ENCODE results near the gene KDM2B. TPM values are rescaled to one million over a fixed set of nuclear protein-coding genes. Genes with fewer than 3 reads are reported as not detected.

Gene KDM2B
- total RNA-seq, 1 donor from 2014 or later = 236 TPM

DNA sequence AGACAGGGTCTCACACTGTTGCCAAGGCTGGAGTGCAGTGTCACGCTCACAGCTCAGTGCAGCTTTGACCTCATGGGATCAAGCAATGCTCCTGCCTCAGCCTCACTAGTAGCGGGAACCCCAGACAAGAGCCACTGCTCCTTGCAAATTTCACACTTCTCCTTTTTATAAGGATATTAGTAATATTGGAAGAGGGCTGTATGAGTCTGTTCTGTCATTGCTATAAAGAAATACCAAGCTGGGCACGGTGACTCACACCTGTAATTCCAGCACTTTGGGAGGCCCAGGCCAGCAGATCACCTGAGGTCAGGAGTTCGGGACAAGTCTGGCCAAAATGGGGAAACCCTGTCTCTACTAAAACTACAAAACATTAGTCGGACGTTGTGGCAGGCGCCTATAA is 32.6 kb upstream of the KDM2B start:
- Mint-ChIP-seq H3K27me3 (no peaks in the 10 kb centered on the region), H3K9me3 (no peaks in the 10 kb centered on the region), H3K4me3 (no peak overlapping the region), H3K27ac (no peak overlapping the region), H3K4me1 (peaks cover 14% of the 10 kb centered on the region), H3K36me3 (ENCODE audit: low read depth) (no peaks in the 10 kb centered on the region)
- ATAC-seq (ENCODE audit: low read depth) = peak; percentile 47
- POLR2A ChIA-PET = interaction anchor here (0.5 to 0.7 kb wide), 2 partner anchors 23 to 55 kb away, joined by 4 to 8 read pairs; no protein-coding TSS in a partner anchor
- CTCF ChIA-PET = interaction anchor here (0.9 kb wide), 1 partner anchor 61 kb away, joined by 4 read pairs; no protein-coding TSS in a partner anchor
- intact Hi-C loops (cut with micrococcal nuclease) = no loop called here
- no peak for DNase-seq
- TF ChIP-seq CTCF (IDR thresholded peaks at IDR 0.05) = no peak

- no peak for TF ChIP-seq CTCF (IDR thresholded peaks at IDR 0.05)
- Mint-ChIP-seq H3K4me3 (no peak overlapping the region), H3K27ac (no peak overlapping the region), H3K9me3 (no peaks in the 10 kb centered on the region), H3K27me3 (no peaks in the 10 kb centered on the region), H3K4me1 (peaks cover 13% of the 10 kb centered on the region), H3K36me3 (ENCODE audit: low read depth) (no peaks in the 10 kb centered on the region)
- DNase-seq = no peak
- ChIA-PET CTCF (no interaction called here), POLR2A (interaction anchor here (0.7 kb wide), 1 partner anchor 342 kb away, joined by 4 read pairs; no protein-coding TSS in a partner anchor)
- intact Hi-C loops (cut with micrococcal nuclease) = no loop called here
- peak; percentile 42 for ATAC-seq (ENCODE audit: low read depth)
These were observed 30.5 kb upstream of the KDM2B start for GRCh38 chr12:121611306-121611705.

DNA sequence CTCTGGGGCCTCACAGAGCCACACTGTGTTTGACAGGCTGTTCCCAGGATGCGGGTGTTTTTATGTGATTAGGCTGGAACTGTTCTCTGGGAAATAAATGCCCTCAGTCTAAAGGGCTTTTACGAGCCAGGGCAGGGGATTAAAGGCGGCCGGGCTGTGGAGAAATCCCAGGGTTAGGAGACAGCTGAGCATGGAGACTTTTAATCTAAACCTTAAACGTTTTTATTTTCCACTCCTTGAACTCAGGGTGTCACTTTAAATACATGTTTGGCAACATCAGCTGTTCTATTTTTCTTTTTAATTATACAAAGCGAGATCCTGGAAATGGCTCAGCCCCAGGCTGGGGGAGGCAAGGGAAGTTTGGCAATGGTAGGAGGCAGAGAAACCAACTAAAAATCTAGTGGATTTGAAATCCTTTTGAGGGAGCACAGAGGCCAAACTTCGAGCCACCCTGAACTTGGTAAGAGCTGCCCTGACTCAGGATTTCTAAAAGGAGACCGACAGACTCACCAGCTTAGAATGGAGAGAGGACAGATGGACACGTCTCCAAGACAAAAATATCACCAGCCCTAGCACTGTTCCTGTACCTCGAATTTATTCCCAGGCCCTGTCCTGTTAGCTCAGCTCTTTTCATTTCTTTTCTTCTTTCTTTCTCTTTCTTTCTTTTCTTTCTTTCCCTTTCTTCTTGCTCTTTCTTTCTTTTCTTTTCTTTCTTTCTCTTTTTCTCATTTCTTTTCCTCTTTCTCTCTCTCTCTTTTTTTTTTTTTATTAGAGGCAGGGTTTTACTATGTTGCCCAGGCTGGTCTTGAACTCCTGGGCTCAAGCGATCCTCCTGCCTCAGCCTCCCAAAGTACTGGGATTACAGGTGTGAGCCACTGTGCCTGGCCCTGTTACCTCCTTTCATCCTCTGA is 29.7 kb upstream of the KDM2B start:
- Mint-ChIP-seq H3K36me3 (ENCODE audit: low read depth) (no peaks in the 10 kb centered on the region), H3K4me1 (peaks cover 10% of the 10 kb centered on the region), H3K4me3 (no peak overlapping the region), H3K27me3 (no peaks in the 10 kb centered on the region), H3K9me3 (no peaks in the 10 kb centered on the region), H3K27ac (no peak overlapping the region)
- DNase-seq (no peak), ATAC-seq (ENCODE audit: low read depth) (no peak)
- intact Hi-C loops (cut with micrococcal nuclease) = no loop called here
- ChIA-PET CTCF (interaction anchor here (1.3 kb wide), 1 partner anchor 17 kb away, joined by 3 read pairs; no protein-coding TSS in a partner anchor), POLR2A (interaction anchor here (0.7 to 1.5 kb wide), 4 partner anchors 10 to 58 kb away, joined by 3 to 6 read pairs (median 4); no protein-coding TSS in a partner anchor)
- no peak for TF ChIP-seq CTCF (IDR thresholded peaks at IDR 0.05)

DNA sequence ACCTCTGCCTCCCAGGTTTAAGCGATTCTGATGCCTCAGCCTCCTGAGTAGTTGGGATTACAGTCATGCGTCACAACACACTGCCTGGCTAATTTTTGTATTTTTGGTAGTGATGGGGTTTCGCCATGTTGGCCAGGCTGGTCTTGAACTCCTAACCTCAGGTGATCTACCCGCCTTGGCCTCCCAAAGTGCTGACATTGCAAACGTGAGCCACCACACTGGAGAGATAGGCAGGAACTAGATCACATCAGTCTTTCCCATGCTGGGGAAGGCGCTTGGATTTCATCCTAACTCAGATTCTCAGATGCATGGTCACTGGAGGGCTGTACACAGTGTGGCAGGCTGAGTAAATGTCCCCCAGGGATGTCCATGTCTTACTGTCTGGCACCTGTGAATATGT is 27.5 kb upstream of the KDM2B start:
- Mint-ChIP-seq H3K27me3 (no peaks in the 10 kb centered on the region), H3K4me1 (peaks cover 2% of the 10 kb centered on the region), H3K4me3 (no peak overlapping the region), H3K9me3 (no peaks in the 10 kb centered on the region), H3K36me3 (ENCODE audit: low read depth) (no peaks in the 10 kb centered on the region), H3K27ac (no peak overlapping the region)
- intact Hi-C loops (cut with micrococcal nuclease) = no loop called here
- TF ChIP-seq CTCF (IDR thresholded peaks at IDR 0.05) = no peak
- CTCF ChIA-PET = no interaction called here
- POLR2A ChIA-PET = no interaction called here
- no peak for ATAC-seq (ENCODE audit: low read depth)
- DNase-seq = no peak

- POLR2A ChIA-PET = no interaction called here
- ATAC-seq (ENCODE audit: low read depth) = no peak
These were observed 22.8 kb upstream of the KDM2B start for GRCh38 chr12:121603581-121603980.

More at GRCh38 chr12:121603581-121603980, 22.8 kb upstream of the KDM2B start:
- peaks cover 2% of the 10 kb centered on the region for H3K4me1 Mint-ChIP-seq
- no peaks in the 10 kb centered on the region for H3K27me3 Mint-ChIP-seq
- CTCF ChIA-PET = no interaction called here
- no peaks in the 10 kb centered on the region for H3K9me3 Mint-ChIP-seq
- intact Hi-C loops (cut with micrococcal nuclease) = no loop called here
- H3K27ac Mint-ChIP-seq = no peak overlapping the region
- DNase-seq = no peak
- TF ChIP-seq CTCF (IDR thresholded peaks at IDR 0.05) = no peak
- H3K4me3 Mint-ChIP-seq = no peak overlapping the region
- no peaks in the 10 kb centered on the region for H3K36me3 Mint-ChIP-seq (ENCODE audit: low read depth)

Measured in activated B cell treated with CpG ODN at 0.5 μM for 24 hours (primary cell).